Kasumi-1 (cell line): Measurements from ENCODE around the gene IRS1.

Experiments used
- DNase-seq, 2 experiments: peaks; one replicate each; lab custom pipeline; 2025; lab: John Stamatoyannopoulos, UW

Gene IRS1

GRCh38 chr2:226790011-226790410, 9.6 kb downstream of the IRS1 start:
- no peak for DNase-seq

DNA sequence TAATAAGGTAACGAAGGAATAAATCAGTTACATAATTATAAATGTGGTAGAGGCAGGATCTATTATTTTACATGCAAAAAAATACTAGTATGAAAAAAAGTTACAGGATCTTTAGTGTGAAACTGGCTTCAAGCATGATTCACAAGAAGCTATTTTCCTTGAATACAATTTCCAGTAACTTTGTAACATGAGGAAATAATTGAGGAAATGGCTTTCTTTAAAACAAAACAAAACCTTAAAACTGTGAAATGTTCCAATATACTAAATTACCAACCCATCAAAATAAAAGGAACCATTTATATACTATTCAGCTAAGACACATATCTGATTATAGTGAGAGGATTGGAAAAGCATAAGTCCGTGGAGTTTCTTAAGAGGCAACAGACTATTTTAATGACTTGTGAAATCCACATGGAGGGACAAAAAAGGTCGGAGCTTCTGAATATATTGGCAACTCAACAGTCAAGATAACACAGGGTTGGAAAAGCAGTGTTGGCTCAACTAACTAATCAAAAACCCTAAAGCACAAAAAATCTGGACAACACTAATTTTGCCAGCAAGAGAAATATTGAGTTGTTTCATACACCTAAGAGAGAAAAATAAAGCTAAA, 10.6 kb downstream of the IRS1 start:
- no peak for DNase-seq

DNA sequence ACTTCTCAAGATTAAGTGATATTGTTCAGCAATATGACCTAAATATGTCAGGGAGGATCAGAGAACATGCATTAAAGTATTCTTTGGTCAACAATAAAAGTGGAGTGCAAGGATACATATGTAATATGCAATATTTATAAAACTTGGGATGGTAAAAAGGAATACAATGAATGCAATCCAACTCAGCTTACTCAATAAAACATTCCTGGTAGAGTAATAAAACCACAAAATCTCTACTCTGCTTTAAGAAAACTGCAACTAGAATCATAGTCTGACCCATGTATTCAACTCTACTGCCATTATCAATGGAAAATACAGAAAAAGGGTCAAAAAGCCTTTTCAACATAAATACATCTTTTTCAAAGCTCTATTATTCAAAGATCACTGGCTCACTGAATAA, 11.6 kb downstream of the IRS1 start:
- no peak for DNase-seq

DNA sequence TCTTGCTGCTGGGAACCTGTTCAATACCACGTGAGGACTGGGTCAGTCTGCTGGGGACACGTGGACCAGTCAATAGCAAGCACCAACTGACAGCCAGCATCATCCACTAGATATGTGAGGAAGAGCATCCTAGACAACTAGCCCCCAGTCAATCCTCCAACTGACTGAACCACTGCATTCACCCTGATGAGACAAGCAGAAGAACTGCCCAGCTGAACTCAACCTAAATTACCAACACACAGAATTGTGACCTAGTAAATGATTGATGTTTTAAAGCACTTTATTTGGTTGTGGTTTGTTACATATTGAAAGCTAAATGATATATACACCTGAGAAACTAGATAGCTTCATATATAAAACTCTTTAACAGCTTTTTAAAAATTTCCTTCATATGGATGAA, 15.7 kb downstream of the IRS1 start:
- no peak for DNase-seq

GRCh38 chr2:226782092-226782713, 17.4 kb downstream of the IRS1 start:
- no peak for DNase-seq

- DNase-seq, result no peak
Measured at GRCh38 chr2:226780431-226780830, 19.2 kb downstream of the IRS1 start.

DNA sequence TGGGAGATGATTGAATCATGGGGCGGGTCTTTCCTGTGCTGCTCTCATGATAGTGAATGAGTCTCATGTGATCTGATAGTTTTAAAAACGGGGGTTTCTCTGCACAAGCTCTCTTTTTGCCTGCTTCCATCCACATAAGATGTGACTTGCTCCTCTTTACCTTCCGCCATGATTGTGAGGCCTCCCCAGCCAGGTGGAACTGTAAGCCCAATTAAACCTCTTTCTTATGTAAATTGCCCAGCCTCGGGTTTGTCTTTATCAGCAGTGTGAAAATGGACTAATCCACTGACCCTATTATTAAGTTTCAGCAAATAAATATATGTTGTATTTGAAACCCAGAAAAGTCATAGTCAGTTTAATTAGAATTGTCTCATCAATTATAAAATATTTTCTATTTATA, 22.0 kb downstream of the IRS1 start:
- no peak for DNase-seq

GRCh38 chr2:226776104-226776503, 23.5 kb downstream of the IRS1 start:
- DNase-seq, result no peak

- no peak for DNase-seq
Measured at GRCh38 chr2:226775032-226775509, 24.5 kb downstream of the IRS1 start.

DNA sequence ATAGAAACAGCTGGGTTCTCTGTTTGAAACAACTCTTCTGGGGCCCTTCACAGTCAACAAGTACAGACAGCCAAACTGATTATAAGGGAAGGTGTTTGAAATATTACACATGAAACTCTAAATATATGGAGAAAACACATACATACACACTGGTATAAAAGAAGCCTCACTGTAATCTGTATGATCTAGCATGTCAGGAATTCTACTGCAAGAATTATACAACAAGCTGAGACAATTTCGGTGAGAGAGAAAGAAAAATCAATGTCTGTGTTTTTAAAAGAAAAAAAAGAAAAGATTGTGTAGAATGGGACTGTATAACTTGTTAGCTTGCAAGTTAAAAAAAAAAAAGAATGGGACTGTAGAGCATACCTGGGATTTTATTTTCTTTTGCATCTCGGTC, 26.3 kb downstream of the IRS1 start:
- DNase-seq, result no peak

DNA sequence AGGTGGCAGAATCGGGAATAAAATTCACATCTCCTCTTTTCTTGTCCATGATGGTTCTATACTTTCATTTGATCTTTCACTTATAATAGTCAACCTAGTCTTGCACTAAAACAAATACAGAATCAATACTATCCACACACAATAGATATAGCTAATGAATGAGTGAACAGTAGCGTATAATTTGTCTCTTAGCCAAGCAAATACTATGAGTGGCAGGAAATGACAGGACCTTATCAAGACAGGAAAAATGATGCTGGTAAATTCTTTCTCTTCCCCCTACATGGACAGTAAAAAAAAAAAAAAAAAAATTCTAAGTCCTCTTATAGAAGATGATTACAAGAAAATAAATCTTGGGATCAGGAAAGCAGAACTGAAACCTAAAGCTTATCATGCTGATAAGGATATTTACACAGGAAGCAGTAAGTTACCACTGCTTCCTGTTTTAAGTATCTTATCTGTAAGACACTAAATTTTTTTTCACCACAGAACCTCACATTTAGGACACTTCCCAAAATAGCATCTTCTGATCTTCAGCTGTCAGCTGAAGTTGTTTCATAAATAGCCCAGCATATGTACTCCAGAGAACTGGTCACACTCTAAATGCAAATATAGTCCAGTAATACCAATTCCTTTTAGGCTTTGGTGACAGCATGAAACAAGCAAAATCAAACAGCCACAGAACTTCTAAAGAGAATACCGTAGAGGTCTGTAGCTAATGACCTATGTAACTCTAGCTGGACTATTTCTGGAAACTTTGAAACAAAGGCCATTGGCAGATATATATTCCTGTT, 27.0 kb downstream of the IRS1 start:
- peak; percentile 85 for DNase-seq

DNA sequence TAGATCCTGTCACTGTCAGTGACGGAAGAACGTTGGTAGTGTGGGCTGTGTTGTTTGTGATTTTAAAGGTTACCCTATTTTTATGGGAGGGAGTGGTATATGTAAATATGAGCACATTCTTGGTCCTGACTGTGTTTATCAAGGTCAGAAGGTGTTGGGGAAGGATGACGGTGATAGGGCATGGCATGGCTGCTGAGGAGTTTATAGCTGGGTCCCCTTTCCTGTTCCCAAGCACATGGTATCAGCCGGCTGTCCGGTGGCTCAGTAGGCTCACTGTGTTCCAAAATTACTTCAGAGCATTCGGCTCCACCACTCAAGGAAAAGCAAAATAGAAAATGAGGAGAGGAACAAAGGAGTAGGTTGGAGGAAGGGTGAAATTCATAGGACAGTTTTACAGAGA, 28.6 kb downstream of the IRS1 start:
- DNase-seq, result no peak

DNA sequence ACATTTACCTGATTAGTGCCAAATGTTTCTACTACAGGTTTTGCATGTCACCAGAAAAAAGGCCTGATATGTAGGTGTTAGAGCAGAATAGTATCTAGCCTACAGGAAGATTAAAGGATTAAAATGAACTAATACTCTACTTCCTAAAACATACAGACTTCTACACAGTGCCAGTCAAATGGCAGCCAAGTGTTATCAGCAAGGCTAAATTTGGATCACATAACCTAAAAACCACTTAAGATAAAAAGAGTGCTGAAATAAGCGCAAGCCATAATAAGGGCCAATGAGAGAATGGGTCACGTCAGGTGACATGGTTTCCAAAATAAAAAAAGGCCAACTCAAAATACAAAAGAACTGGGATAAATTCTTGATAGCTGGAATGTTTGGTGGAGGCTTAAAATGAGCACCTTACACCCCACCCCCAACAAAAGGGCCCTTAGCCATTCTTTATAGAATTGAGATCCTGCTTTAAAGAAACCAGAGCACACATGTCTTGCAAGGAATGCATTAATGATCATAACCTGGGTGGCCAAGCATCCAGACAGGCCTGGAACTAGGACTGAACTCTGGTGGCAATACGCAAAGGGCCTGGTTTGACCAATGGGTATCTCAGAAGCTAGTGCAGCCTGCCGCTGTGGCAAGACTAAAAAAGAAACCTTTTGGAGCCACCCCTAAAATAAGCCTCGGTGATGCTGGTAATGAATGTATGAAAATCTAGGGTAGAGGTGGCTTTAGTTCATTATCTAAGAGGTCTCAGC, 32.4 kb downstream of the IRS1 start:
- no peak for DNase-seq

GRCh38 chr2:226766352-226767055, 33.1 kb downstream of the IRS1 start:
- DNase-seq, result no peak

- no peak for DNase-seq
Measured at GRCh38 chr2:226763320-226763719, 36.3 kb downstream of the IRS1 start.

- no peak for DNase-seq
Measured at GRCh38 chr2:226761195-226761583, 38.4 kb downstream of the IRS1 start.

DNA sequence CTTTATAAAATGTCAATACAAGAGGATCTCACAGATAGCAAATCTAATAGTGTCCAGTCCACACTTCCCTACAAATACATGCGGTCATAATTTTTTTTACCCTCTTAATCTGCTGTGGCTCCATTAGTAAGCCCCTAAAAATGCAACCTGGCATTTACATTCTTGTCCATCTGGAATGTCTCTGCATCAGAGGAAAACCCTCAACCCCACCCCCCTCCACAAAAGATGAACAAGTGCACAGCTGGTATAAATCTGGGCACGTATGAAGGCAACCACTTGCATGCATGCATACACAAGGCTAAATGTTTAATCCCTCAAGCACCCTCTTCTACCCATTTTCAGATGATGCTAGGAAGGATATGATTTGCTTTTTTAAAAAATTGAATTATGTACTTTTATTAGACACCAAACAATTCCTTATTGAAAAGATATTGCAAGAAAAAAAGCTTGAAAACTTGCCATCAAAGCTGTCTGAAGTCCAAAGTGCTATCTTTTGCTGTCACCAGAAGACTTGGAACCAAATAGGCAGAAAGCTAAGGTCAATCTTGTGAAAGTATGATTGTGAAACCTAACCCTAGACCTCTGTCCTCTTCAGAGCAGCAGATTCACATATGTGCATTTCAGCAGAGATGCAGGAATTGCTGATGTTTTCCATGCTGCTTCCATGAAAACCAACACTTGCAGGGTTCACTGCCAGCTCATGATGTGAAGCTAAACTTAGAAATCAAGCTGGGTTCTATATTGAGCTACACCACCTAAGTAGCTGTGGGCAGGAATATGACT, 39.0 kb downstream of the IRS1 start:
- DNase-seq, result no peak

- DNase-seq, result no peak
Measured at GRCh38 chr2:226759768-226760167, 39.9 kb downstream of the IRS1 start.

- DNase-seq, result no peak
Measured at GRCh38 chr2:226758921-226759640, 40.5 kb downstream of the IRS1 start.

- no peak for DNase-seq
Measured at GRCh38 chr2:226756131-226756530, 43.5 kb downstream of the IRS1 start.
